Endodermal cell (in vitro differentiated cells): ENCODE measurements around the gene EEPD1. TPM values are rescaled to one million over a fixed set of nuclear protein-coding genes. Genes with fewer than 3 reads are reported as not detected.

Experiments used
- DNase-seq: peaks from one replicate; pipeline ENCODE4 v3.0.0-alpha.2; 2017
- H3K27ac ChIP-seq: 2 replicates; pipeline ENCODE4 v1.5.1; 2013; ENCODE audit warnings: mild to moderate bottlenecking, low read depth, low read length, moderate library complexity
- H3K27me3 ChIP-seq: 2 replicates; pipeline ENCODE4 v1.6.1; 2013; ENCODE audit warnings: mild to moderate bottlenecking, low read length, moderate library complexity; ENCODE audit not compliant: insufficient read depth, control insufficient read depth, poor library complexity, severe bottlenecking
- H3K36me3 ChIP-seq: 2 replicates; pipeline ENCODE4 v1.7.0; 2013; ENCODE audit warnings: mild to moderate bottlenecking, low read length, moderate library complexity; ENCODE audit not compliant: control insufficient read depth, insufficient read depth
- H3K4me1 ChIP-seq: one replicate; pipeline ENCODE4 v1.7.0; 2013; ENCODE audit warnings: low read length; ENCODE audit not compliant: control insufficient read depth, insufficient read depth
- H3K4me3 ChIP-seq: 2 replicates; pipeline ENCODE4 v1.5.1; 2013; ENCODE audit warnings: mild to moderate bottlenecking, low read length, moderate library complexity
- H3K9ac ChIP-seq: 2 replicates; pipeline ENCODE4 v1.6.1; 2013; ENCODE audit warnings: mild to moderate bottlenecking, low read length, moderate library complexity; ENCODE audit not compliant: poor library complexity, severe bottlenecking; ENCODE audit errors: extremely low read depth
- H3K9me3 ChIP-seq: 2 replicates; pipeline ENCODE4 v1.6.1; 2013; ENCODE audit warnings: mild to moderate bottlenecking, low read length, moderate library complexity; ENCODE audit not compliant: control insufficient read depth
- H3K27ac Mint-ChIP-seq: 2 replicates; pipeline ENCODE4 v1.8.0; 2020; ENCODE audit warnings: mixed read lengths
- H3K27me3 Mint-ChIP-seq: 2 replicates; pipeline ENCODE4 v1.8.0; 2021; ENCODE audit warnings: mild to moderate bottlenecking, mixed read lengths; ENCODE audit not compliant: insufficient read depth
- H3K36me3 Mint-ChIP-seq: 2 replicates; pipeline ENCODE4 v1.8.0; 2020; ENCODE audit warnings: low read depth, mixed read lengths
- H3K4me1 Mint-ChIP-seq: 2 replicates; pipeline ENCODE4 v1.8.0; 2020; ENCODE audit warnings: mixed read lengths
- H3K4me3 Mint-ChIP-seq: 2 replicates; pipeline ENCODE4 v1.8.0; 2020; ENCODE audit warnings: mild to moderate bottlenecking, moderate library complexity, mixed read lengths
- H3K9me3 Mint-ChIP-seq: 2 replicates; pipeline ENCODE4 v1.8.0; 2020; ENCODE audit warnings: mild to moderate bottlenecking, mixed read lengths
- CTCF ChIP-seq: fragments of 200-600 bp; sonication (generic); conservative IDR thresholded peaks from 2 replicates; pipeline ENCODE4 v1.5.0; 2021; ENCODE audit warnings: antibody characterized with exemption, mild to moderate bottlenecking
- WGBS, 2 experiments: methylation state at CpG; one replicate each; pipeline versions ENCODE4 v1.1.5 to v1.1.7; 2013; ENCODE audit warnings: missing lambda C conversion rate in 2 of 2, mixed read lengths in 1 of 2; ENCODE audit not compliant: insufficient coverage in 1 of 2, insufficient read length in 1 of 2; 5-methylcytosine and 5-hydroxymethylcytosine counted together
- total RNA-seq, 2 donors: library from RNA; stranded (reverse); fragmentation: NEBNext Ultra II Directional in 1 of 2; extraction: Animal tissue kit (Norgen Biotek cat#: 25700) in 1 of 2; gene quantifications; 2 replicates in 1 of 2; 3 replicates in 1 of 2; pipeline ENCODE4 v1.2.1, GENCODE V29; 2021

EEPD1 gene
- total RNA-seq, 2 donors from 2014 or later, result 9.7 to 11.4 TPM

GRCh38 chr7:36116347-36117202 is 36.5 kb upstream of the EEPD1 start:
- TF ChIP-seq CTCF, result no peak
- Histone ChIP-seq H3K27ac (no peak overlapping the region), H3K4me1 (peaks cover 4% of the 10 kb centered on the region), H3K27me3 (no peaks in the 10 kb centered on the region), H3K9ac (no peak overlapping the region), H3K9me3 (no peaks in the 10 kb centered on the region), H3K4me3 (no peak overlapping the region), H3K36me3 (no peaks in the 10 kb centered on the region)
- peaks cover 61% of the 10 kb centered on the region for H3K27me3 Mint-ChIP-seq
- no peaks in the 10 kb centered on the region for H3K9me3 Mint-ChIP-seq
- H3K4me1 Mint-ChIP-seq, result peaks cover 14% of the 10 kb centered on the region
- no peak overlapping the region for H3K4me3 Mint-ChIP-seq
- DNase-seq, result no peak
- H3K36me3 Mint-ChIP-seq, result no peaks in the 10 kb centered on the region
- WGBS, 2 experiments, result 86 to 94% methylated on average over 3 to 5 of the region's 5 CpGs
- no peak overlapping the region for H3K27ac Mint-ChIP-seq

GRCh38 chr7:36117203-36117840 is 35.7 kb upstream of the EEPD1 start:
- TF ChIP-seq CTCF, result no peak
- peaks cover 4% of the 10 kb centered on the region for H3K4me1 ChIP-seq
- peaks cover 14% of the 10 kb centered on the region for H3K4me1 Mint-ChIP-seq
- H3K27me3 ChIP-seq, result no peaks in the 10 kb centered on the region
- no peak for DNase-seq
- no peaks in the 10 kb centered on the region for H3K36me3 ChIP-seq
- H3K36me3 Mint-ChIP-seq, result no peaks in the 10 kb centered on the region
- WGBS, 2 experiments, result 85 to 87% methylated on average over 3 to 6 of the region's 6 CpGs
- no peaks in the 10 kb centered on the region for H3K9me3 ChIP-seq
- H3K4me3 Mint-ChIP-seq, result no peak overlapping the region
- H3K27ac Mint-ChIP-seq, result no peak overlapping the region
- peaks cover 55% of the 10 kb centered on the region for H3K27me3 Mint-ChIP-seq
- H3K27ac ChIP-seq, result no peak overlapping the region
- H3K9ac ChIP-seq, result no peak overlapping the region
- H3K4me3 ChIP-seq, result no peak overlapping the region
- H3K9me3 Mint-ChIP-seq, result no peaks in the 10 kb centered on the region

GRCh38 chr7:36118344-36118743 is 34.7 kb upstream of the EEPD1 start:
- Mint-ChIP-seq H3K36me3 (no peaks in the 10 kb centered on the region), H3K4me3 (no peak overlapping the region), H3K27ac (no peak overlapping the region), H3K9me3 (peaks cover 5% of the 10 kb centered on the region), H3K4me1 (peaks cover 6% of the 10 kb centered on the region), H3K27me3 (peaks cover 51% of the 10 kb centered on the region)
- Histone ChIP-seq H3K27me3 (no peaks in the 10 kb centered on the region), H3K9me3 (no peaks in the 10 kb centered on the region), H3K27ac (no peak overlapping the region), H3K4me1 (peaks cover 4% of the 10 kb centered on the region), H3K4me3 (no peak overlapping the region), H3K9ac (no peak overlapping the region), H3K36me3 (no peaks in the 10 kb centered on the region)
- no peak for TF ChIP-seq CTCF
- no peak for DNase-seq
- WGBS, 2 experiments, result 86% methylated on average over 1 of the region's 1 CpG; no CpG with 5 or more reads in 1 of the 2 experiments
